Measurements from ENCODE around the gene PARP6. TPM values are rescaled to one million over a fixed set of nuclear protein-coding genes. Genes with fewer than 3 reads are reported as not detected.

The PARP6 gene
- total RNA-seq, 1 donor from 2014 or later = 78.6 TPM

DNA sequence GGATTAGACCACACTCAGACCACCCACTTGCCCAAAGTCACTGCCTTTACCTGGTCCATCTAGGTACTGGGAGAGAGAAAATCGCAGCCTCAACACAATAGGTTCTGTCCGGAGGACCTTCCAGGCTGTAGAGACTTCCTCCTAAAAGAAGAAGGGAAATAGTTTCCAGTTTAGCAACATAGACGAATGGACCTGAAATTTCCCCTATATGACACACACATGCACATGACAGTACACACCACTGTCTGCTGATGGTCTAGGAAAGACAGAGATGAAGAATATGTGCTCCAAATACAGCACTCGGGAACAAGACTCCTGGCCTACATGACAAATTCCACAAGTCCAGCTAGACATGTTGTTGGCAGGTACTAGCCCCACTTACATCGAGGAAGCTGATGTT, 7.3 kb downstream of the PARP6 start:
- Mint-ChIP-seq H3K27me3 (no peaks in the 10 kb centered on the region), H3K4me3 (no peak overlapping the region), H3K36me3 (ENCODE audit: low read depth) (peaks cover 78% of the 10 kb centered on the region), H3K27ac (no peak overlapping the region), H3K4me1 (peaks cover 23% of the 10 kb centered on the region), H3K9me3 (no peaks in the 10 kb centered on the region)
- intact Hi-C loops (cut with micrococcal nuclease) = loop anchor here (2.0 kb wide), 1 partner anchor 38 kb away; no protein-coding TSS in a partner anchor
- no peak for DNase-seq

DNA sequence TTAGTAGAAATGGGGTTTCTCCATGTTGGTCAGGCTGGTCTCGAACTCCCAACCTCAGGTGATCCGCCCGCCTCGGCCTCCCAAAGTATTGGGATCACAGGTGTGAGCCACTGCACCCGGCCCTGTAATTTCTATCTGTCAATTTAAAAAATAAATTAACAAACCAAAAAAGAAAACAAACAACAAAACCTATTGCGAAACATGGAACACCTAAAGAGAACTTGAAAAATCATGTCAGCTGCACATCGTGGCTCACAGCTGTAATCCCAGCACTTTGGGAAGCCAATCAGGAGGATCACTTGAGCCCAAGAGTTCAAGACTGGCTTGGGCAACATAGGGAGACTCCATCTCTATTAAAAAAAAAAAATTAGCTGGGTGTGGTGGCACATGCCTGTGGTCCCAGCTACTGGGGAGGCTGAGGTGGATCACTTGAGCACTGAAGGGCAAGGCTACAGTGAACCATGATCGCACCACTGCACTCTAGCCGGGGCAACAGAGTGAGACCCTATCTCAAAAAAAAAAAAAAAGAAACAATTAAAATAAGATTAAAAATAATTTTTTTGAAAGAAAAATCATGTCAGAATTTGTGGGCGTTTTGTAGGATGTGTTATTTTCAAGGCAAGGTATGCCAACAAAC, 19.6 kb downstream of the PARP6 start:
- H3K9me3 Mint-ChIP-seq = no peaks in the 10 kb centered on the region
- H3K4me3 Mint-ChIP-seq = no peak overlapping the region
- no peak overlapping the region for H3K27ac Mint-ChIP-seq
- peaks cover 79% of the 10 kb centered on the region for H3K36me3 Mint-ChIP-seq (ENCODE audit: low read depth)
- intact Hi-C loops (cut with micrococcal nuclease) = no loop called here
- peaks cover 4% of the 10 kb centered on the region for H3K4me1 Mint-ChIP-seq
- DNase-seq = no peak
- no peaks in the 10 kb centered on the region for H3K27me3 Mint-ChIP-seq

DNA sequence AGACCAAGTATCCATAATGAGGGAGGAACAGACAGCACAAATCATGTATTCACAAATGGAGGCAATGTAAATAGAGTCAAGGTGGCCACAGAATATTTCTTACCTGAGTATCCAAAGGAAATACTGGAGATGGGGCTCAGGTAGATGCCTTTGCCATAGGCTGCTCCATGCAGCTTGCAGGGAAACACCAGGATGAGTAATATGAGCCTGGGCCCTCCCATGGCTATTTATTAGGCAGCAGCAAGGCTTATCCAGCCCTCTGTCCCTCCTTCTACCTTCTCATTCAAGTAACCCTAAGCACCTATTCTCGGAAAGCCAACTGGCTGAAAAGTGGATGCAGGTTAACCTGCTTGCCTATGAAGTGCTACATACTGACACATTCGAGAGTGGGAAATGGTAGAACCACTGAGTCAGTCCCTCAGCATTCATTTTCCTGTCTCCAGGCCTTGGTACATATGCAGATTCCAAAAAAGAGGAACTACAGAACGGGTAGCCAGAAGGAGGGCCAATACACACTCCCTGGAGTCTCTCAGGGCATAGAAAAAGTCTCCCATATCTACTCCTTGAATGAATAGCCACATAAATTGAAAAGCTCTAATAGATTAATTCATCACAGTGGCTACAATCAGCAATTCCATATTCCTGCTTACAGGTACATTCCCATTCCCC, 23.1 kb downstream of the PARP6 start:
- H3K27ac Mint-ChIP-seq = no peak overlapping the region

DNA sequence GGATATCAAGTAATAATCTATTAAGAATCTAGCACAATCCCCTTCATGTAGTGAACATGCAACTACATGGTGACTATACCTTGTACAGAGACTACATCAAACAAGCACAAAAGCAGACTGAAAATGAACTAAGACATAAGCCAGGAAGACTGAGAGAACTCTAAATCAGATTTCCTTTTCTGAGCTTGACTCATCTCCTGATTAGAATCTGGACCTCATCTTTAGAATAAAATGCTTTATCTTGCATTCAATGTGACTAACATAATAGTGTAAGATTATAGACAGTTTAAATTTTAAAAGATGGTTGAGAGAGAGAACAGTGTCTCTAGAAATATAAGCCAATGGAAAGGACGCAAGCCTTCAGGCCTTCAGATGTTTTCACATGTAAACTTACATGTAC, 23.8 kb downstream of the PARP6 start:
- no peak overlapping the region for H3K4me3 Mint-ChIP-seq

More for the DNA sequence above, 23.1 kb downstream of the PARP6 start:
- no peak overlapping the region for H3K4me3 Mint-ChIP-seq
- H3K9me3 Mint-ChIP-seq = no peaks in the 10 kb centered on the region
- H3K4me1 Mint-ChIP-seq = peaks cover 4% of the 10 kb centered on the region
- no peaks in the 10 kb centered on the region for H3K27me3 Mint-ChIP-seq
- H3K36me3 Mint-ChIP-seq (ENCODE audit: low read depth) = peaks cover 67% of the 10 kb centered on the region
- intact Hi-C loops (cut with micrococcal nuclease) = no loop called here
- DNase-seq = no peak

DNA sequence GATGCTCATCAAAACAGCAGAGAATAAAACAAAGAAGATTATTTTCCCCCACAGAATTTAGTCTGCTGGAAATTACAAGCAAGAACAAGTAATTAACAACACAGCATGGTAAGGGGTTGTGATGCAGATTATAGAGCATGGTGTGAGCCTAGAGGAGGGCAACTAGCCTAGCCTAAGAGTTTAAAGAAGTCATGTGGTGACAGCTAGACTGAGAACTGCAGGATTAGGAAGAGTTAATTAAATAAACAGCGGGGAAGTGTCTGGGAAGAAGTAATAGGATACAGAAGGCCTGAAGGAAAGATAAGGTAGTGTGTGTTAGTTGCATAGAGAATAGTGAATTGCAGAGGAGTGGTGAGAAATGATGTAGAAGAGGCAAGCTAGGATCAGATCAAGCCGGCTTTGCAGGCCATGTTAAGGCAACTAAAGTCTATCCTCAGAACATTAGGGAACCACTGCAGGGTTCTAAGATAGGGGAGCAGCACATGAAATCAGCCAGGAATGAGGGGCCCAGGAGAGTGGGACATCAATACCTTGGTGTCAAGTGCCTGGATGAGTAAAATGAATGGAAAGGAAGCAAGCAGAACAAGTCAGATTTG, 29.5 kb downstream of the PARP6 start:
- no peak for DNase-seq
- Mint-ChIP-seq H3K4me1 (peaks cover 12% of the 10 kb centered on the region), H3K27me3 (no peaks in the 10 kb centered on the region), H3K36me3 (ENCODE audit: low read depth) (peaks cover 55% of the 10 kb centered on the region), H3K4me3 (no peak overlapping the region), H3K27ac (no peak overlapping the region), H3K9me3 (no peaks in the 10 kb centered on the region)
- intact Hi-C loops (cut with micrococcal nuclease) = no loop called here

More for the DNA sequence above, 23.8 kb downstream of the PARP6 start:
- H3K27me3 Mint-ChIP-seq = no peaks in the 10 kb centered on the region
- H3K27ac Mint-ChIP-seq = no peak overlapping the region
- intact Hi-C loops (cut with micrococcal nuclease) = no loop called here
- H3K36me3 Mint-ChIP-seq (ENCODE audit: low read depth) = peaks cover 68% of the 10 kb centered on the region
- H3K4me1 Mint-ChIP-seq = peaks cover 7% of the 10 kb centered on the region
- DNase-seq = no peak
- H3K9me3 Mint-ChIP-seq = no peaks in the 10 kb centered on the region

DNA sequence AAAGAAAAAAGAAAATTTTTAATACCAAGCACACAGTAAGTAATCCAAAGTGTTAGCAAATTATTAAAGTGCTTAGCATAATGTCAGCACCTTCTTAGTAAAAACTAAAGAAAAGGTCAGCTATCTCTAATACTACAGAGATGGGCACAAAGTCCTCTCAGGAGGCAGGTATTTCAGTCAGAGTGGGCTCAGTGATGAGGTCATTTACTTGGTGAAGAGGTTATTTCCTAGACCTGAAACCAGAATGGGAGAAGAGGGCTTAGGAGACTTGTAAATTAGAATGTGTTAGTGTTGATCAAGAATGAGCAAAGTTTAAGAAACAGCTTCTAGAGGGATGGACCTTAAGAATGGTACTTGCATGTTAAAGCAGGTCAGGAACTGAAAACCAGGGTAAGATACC, 32.7 kb downstream of the PARP6 start:
- Mint-ChIP-seq H3K4me3 (no peak overlapping the region), H3K4me1 (peaks cover 34% of the 10 kb centered on the region), H3K27ac (no peak overlapping the region), H3K36me3 (ENCODE audit: low read depth) (peaks cover 46% of the 10 kb centered on the region), H3K9me3 (no peaks in the 10 kb centered on the region), H3K27me3 (peaks cover 2% of the 10 kb centered on the region)
- intact Hi-C loops (cut with micrococcal nuclease) = no loop called here
- DNase-seq = no peak

DNA sequence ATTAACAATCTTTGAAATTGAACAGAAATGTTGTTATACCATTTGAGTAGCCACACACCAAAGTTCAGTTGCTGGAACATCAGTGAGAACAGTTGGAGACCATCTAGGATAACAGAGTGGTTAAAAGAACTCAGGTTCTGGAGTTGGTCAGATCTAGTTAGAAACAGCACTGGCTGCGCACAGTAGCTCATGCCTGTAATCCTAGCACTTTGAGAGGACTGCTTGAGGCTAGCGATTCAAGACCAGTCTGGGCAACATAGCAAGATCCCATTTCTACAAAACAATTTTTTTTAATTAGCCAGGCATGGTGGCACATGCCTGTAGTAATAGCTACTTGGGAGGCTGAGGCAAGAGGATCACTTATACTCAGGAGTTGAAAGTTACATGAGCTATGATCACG, 33.8 kb downstream of the PARP6 start:
- Mint-ChIP-seq H3K4me1 (peaks cover 37% of the 10 kb centered on the region), H3K27ac (no peak overlapping the region), H3K9me3 (no peaks in the 10 kb centered on the region), H3K4me3 (no peak overlapping the region), H3K36me3 (ENCODE audit: low read depth) (peaks cover 36% of the 10 kb centered on the region), H3K27me3 (peaks cover 2% of the 10 kb centered on the region)
- no peak for DNase-seq
- intact Hi-C loops (cut with micrococcal nuclease) = no loop called here

DNA sequence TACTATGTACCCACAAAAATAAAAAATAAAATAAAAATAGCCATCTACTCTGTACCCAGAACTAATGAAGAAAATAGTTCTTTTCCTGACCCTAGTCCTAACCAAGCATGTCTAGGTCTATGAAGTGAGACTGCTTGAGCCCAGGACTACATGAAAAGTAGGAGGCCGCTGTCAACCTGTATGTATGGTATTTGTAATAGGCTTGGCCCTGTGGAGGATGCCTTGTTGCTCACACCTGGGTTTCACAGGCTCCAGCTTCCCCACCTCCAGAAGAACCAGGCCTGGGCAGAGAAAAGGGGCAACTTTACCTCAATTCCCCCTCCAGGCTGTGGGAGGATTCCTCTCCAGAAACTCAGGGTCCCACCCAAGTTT, 34.5 kb downstream of the PARP6 start:
- Mint-ChIP-seq H3K4me1 (peaks cover 38% of the 10 kb centered on the region), H3K9me3 (no peaks in the 10 kb centered on the region), H3K27ac (peak overlapping the region; percentile 95), H3K36me3 (ENCODE audit: low read depth) (peaks cover 31% of the 10 kb centered on the region), H3K4me3 (peak overlapping the region; percentile 84), H3K27me3 (peaks cover 2% of the 10 kb centered on the region)
- intact Hi-C loops (cut with micrococcal nuclease) = loop anchor here (1.0 kb wide), 2 partner anchors 10 to 34 kb away; partner anchors contain the start of gene PARP6
- DNase-seq = no peak

DNA sequence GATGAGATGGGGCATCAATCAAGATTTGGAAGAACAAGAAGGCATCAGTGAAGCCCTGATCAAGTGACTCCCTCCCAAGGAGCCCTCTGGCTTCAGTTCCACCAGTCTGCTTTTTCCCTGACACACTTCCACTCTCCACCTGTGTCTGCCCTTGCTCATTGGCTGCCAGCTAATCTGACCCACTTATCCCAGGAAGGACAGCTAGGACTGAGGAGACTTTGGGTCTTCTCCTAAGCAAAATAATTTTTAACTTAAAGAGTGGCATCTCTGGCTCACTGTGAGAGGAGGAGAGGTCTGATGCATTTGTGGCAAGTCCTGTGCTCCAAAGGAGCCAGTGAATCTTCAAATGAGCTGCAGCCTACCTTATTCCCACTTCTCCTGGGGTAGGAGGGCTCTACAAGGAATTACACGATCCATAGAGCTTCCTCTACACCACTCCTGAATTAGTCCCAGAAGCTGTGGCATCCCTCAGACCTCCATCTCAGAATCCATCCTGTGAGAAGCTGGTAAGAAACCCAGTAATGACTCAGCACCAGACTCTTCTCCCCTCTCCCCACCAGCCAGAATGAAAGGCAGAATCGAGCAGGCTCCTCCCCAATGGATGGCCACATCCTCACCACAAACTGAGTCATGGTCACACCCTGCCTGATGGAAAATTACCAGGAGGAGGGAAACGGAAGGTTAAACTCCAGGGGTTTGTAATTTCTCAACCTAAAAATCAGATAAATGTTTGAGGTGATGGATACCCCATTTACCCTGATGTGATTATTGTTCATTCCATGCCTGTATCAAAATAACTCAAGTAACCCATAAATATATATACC, 35.1 kb downstream of the PARP6 start:
- no peaks in the 10 kb centered on the region for H3K9me3 Mint-ChIP-seq
- peak overlapping the region; percentile 84 for H3K4me3 Mint-ChIP-seq
- H3K27ac Mint-ChIP-seq = peak overlapping the region; percentile 95
- peaks cover 25% of the 10 kb centered on the region for H3K36me3 Mint-ChIP-seq (ENCODE audit: low read depth)
- peaks cover 2% of the 10 kb centered on the region for H3K27me3 Mint-ChIP-seq
- intact Hi-C loops (cut with micrococcal nuclease) = loop anchor here (1.0 kb wide), 2 partner anchors 9 to 35 kb away; partner anchors contain the start of gene PARP6
- DNase-seq = peak; percentile 92
- peaks cover 44% of the 10 kb centered on the region for H3K4me1 Mint-ChIP-seq

DNA sequence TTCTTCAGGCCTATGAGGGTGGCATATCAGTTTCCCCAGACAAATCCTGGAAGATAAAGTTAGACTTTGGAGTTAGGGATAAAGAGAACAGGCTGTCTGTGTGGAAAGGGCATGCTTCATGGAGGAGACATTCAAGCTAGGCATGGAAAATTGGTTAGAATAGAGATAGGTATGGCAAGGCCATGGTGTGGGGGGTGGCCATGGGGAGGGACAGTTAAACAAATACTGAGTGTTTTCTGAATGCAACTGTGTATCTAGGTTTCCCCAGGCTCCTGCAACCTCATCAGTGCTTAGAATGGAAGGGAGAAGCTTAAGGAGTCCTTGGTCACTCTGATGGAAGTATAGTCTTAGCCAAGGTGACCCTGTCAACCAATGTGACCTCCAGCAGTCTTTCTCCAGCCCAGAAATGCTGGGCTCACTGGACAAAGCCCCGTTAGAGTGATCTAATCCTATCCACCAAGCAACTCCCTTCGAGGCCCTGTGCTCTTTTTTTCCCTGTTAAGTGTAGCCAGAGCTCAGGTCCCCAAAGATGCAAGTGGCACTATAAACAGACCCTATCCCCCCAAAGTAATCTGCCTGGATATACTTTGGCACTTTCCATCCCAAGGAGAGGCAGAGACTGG, 35.9 kb downstream of the PARP6 start:
- H3K27ac Mint-ChIP-seq = peak overlapping the region; percentile 95
- no peak for DNase-seq
- H3K4me1 Mint-ChIP-seq = peaks cover 51% of the 10 kb centered on the region
- H3K27me3 Mint-ChIP-seq = peaks cover 2% of the 10 kb centered on the region
- H3K9me3 Mint-ChIP-seq = no peaks in the 10 kb centered on the region
- intact Hi-C loops (cut with micrococcal nuclease) = loop anchor here (1.0 kb wide), 2 partner anchors 8 to 36 kb away; partner anchors contain the start of gene PARP6
- peak overlapping the region; percentile 84 for H3K4me3 Mint-ChIP-seq
- H3K36me3 Mint-ChIP-seq (ENCODE audit: low read depth) = peaks cover 17% of the 10 kb centered on the region

DNA sequence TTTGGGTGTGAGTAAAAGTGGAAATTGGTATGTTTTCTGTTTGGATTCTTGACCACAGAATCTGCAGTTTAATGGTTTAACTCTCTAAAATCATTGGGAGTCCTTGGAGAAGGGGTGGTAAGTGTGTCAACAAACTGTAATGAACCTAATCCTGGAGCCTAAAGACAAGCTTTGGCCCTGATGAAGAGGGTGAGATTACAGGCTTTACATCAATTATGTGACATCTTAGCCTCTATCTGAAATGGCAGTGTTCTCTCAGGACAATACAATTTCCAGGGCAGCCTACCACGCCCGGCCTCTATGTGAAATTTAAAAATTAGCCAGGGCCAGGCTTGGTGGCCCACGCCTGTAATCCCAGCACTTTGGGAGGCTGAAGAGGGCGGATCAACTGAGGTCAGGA, 37.1 kb downstream of the PARP6 start:
- no peak for DNase-seq
- intact Hi-C loops (cut with micrococcal nuclease) = no loop called here
- no peak overlapping the region for H3K27ac Mint-ChIP-seq
- no peak overlapping the region for H3K4me3 Mint-ChIP-seq
- H3K4me1 Mint-ChIP-seq = peaks cover 50% of the 10 kb centered on the region
- no peaks in the 10 kb centered on the region for H3K9me3 Mint-ChIP-seq
- H3K27me3 Mint-ChIP-seq = peaks cover 2% of the 10 kb centered on the region
- H3K36me3 Mint-ChIP-seq (ENCODE audit: low read depth) = peaks cover 12% of the 10 kb centered on the region

DNA sequence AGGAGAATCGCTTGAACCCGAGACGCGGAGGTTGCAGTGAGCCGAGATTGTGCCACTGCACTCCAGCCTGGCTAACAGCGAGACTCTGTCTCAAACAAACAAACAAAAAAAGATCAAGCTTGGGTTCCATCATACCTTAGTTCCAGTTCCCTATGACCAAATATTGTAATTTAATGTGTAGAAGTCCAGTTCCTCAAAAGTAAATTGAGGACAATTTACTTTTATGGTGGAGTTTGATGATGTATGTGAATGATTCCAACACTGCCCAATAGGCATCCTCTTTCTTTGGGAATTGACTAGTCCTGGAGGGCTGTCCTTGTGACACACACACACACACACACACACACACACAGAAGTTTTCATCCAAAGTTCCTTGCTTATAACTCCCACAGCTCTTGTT, 38.6 kb downstream of the PARP6 start:
- Mint-ChIP-seq H3K4me1 (peaks cover 48% of the 10 kb centered on the region), H3K27me3 (peaks cover 2% of the 10 kb centered on the region), H3K36me3 (ENCODE audit: low read depth) (peaks cover 18% of the 10 kb centered on the region), H3K9me3 (no peaks in the 10 kb centered on the region), H3K27ac (no peak overlapping the region), H3K4me3 (no peak overlapping the region)
- intact Hi-C loops (cut with micrococcal nuclease) = loop anchor here (5.0 kb wide), 1 partner anchor 36 kb away; the partner anchor contains the start of gene GRAMD2A
- DNase-seq = no peak

DNA sequence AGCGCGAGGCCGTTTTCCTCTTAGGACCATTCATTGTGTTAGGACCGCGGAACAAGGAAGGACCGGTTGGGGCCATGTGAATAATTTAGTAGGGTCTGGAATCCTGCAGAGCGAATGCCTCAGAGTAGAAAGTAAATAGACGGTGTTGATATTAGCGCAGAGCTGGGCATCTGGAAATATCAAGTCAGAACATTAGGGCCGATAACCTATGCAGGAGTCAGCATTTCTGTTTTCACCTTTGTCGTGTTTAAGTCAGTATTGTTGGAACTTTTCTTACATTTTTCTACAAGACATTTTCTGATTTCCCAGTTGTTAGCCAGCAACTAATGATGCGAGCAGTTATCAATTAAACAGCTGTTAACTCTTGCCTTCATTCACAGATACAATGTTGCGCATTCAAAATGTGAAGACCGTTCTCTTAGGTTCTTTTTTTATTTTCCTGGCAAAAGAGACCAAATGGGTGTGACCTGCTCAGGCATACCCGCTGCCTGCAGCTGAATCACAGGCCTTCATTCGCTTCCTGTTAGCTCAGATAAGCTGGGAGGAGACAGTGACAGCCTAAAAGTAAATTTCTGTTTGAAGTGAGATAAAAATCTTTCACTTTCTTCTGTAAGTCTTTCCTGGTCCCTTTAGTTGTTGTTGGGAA, 40.4 kb downstream of the PARP6 start:
- Mint-ChIP-seq H3K9me3 (no peaks in the 10 kb centered on the region), H3K27me3 (no peaks in the 10 kb centered on the region), H3K36me3 (ENCODE audit: low read depth) (peaks cover 30% of the 10 kb centered on the region), H3K4me3 (peak overlapping the region; percentile 95), H3K4me1 (peaks cover 45% of the 10 kb centered on the region), H3K27ac (peak overlapping the region; percentile 98)
- peak; percentile 87 for DNase-seq
- intact Hi-C loops (cut with micrococcal nuclease) = loop anchor here (1.0 to 5.0 kb wide), 2 partner anchors 35 to 40 kb away; partner anchors contain the start of genes GRAMD2A and PARP6
